ENCODE results near the gene AOPEP.

DNA sequence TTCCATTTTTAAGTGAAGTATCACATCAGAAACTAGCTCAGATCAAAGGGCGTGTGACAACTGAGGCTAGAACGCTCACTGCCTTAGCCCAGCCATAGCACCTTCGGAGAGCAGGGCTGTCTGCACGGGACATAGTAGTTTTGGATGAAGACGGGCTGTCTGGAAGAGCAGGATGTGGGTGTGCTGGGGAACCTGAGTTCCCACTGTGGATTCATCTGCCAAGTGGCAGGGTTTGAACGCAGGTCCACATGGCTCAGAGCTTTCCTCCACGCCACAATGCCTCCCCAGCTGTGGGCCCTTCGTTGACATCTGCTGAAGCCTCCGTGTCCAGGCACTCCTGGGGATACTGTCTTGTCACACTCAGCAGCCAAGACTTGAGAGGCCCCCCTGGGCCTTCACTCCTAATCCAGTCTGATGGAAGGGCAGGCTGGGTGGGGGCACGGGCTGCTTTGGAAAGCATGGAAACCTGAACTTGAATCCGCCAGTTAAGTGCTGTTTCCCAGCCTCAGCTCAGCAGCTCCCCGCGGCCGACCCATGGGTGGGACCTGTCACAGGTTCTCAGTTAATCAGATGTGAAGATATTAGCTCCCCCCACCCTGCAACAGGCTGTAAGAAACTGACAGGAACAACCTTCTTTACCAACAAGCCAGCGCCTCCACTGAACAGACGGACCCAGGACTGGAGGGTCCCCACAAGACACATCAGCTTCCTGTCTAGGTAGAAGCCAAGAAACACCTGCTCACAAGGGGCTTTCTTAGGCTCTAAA, 362.9 kb downstream of the AOPEP start:
- no peak for TF ChIP-seq CTCF (IDR thresholded peaks at IDR 0.05; ENCODE audit: low read length)
- no peak for TF ChIP-seq EZH2 (optimal IDR thresholded peaks at IDR 0.05; ENCODE audit: low read depth, low read length)
- no peak for TF ChIP-seq EZH2phosphoT487 (IDR thresholded peaks at IDR 0.05; ENCODE audit: low read length)

All from MM.1S (cell line).